PC-9 (cell line): ENCODE results near the gene NMNAT3. TPM values are rescaled to one million over a fixed set of nuclear protein-coding genes. Genes with fewer than 3 reads are reported as not detected.

ENCODE experiments used
- BruUV-seq: library from RNA; stranded (reverse); fragments of 400-500 nt; replicated peaks from 2 replicates; lab custom pipeline; 2021; lab: Mats Ljungman, UMichigan
- CTCF ChIA-PET: fragments of 300-600 bp; sonication (Branson Sonifier 250); formaldehyde crosslinking; loops from one replicate; lab custom pipeline; 2022; ENCODE audit warnings: antibody characterized with exemption; lab: Charles Lee
- POLR2A ChIA-PET: fragments of 300-600 bp; sonication (Branson Sonifier 250); formaldehyde crosslinking; loops from one replicate; lab custom pipeline; 2022; ENCODE audit warnings: antibody characterized with exemption; ENCODE audit not compliant: unreplicated experiment; lab: Charles Lee
- DNase-seq, 2 experiments: peaks; one replicate each; pipeline versions ENCODE4 v3.0.0 to v3.0.0-alpha.2; 2015 to 2022; ENCODE audit warnings: mixed read lengths in 1 of 2
- H2AFZ ChIP-seq: fragments of 200-600 bp; sonication (generic); 2 replicates; pipeline ENCODE4 v1.8.1; 2017; ENCODE audit warnings: antibody characterized with exemption
- H3F3A ChIP-seq: fragments of 200-600 bp; sonication (generic); 2 replicates; pipeline ENCODE4 v1.8.1; 2017; ENCODE audit warnings: antibody characterized with exemption, mild to moderate bottlenecking, low read depth; ENCODE audit not compliant: insufficient read depth
- H3K27ac ChIP-seq: fragments of 200-600 bp; sonication (generic); 2 replicates; pipeline ENCODE4 v1.6.1; 2016; ENCODE audit warnings: mixed run types
- H3K27me3 ChIP-seq: fragments of 200-600 bp; sonication (generic); 2 replicates; pipeline ENCODE4 v1.6.1; 2016; ENCODE audit warnings: low read depth, mixed run types; ENCODE audit not compliant: insufficient read depth
- H3K36me3 ChIP-seq: fragments of 200-600 bp; sonication (generic); 2 replicates; pipeline ENCODE4 v1.6.1; 2016; ENCODE audit warnings: low read depth, mixed run types
- H3K4me1 ChIP-seq: fragments of 200-600 bp; sonication (generic); replicated peaks from 2 replicates; pipeline ENCODE4 v1.6.1; 2016; ENCODE audit warnings: mixed run types; ENCODE audit not compliant: insufficient read depth
- H3K4me2 ChIP-seq: fragments of 200-600 bp; sonication (generic); 2 replicates; pipeline ENCODE4 v1.6.1; 2017; ENCODE audit warnings: mixed run types
- H3K4me3 ChIP-seq: fragments of 200-600 bp; sonication (generic); 2 replicates; pipeline ENCODE4 v1.6.1; 2016; ENCODE audit warnings: mixed run types
- H3K79me2 ChIP-seq: fragments of 200-600 bp; sonication (generic); 2 replicates; pipeline ENCODE4 v1.6.1; 2017; ENCODE audit warnings: low read depth, mixed run types
- H3K9me2 ChIP-seq: fragments of 200-600 bp; sonication (generic); 2 replicates; pipeline ENCODE4 v1.8.1; 2017; ENCODE audit warnings: mild to moderate bottlenecking; ENCODE audit not compliant: insufficient read depth
- H3K9me3 ChIP-seq: fragments of 200-600 bp; sonication (generic); 2 replicates; pipeline ENCODE4 v1.8.1; 2016; ENCODE audit warnings: low read depth; ENCODE audit not compliant: insufficient read depth
- H4K20me1 ChIP-seq: fragments of 200-600 bp; sonication (generic); 2 replicates; pipeline ENCODE4 v1.8.1; 2017; ENCODE audit not compliant: insufficient read depth
- CTCF ChIP-seq: fragments of 200-600 bp; sonication (generic); conservative IDR thresholded peaks from 2 replicates; pipeline ENCODE4 v1.6.1; 2017; ENCODE audit warnings: mixed run types, antibody characterized with exemption, mild to moderate bottlenecking, moderate library complexity
- EZH2 ChIP-seq: fragments of 200-600 bp; sonication (generic); IDR thresholded peaks from 2 replicates; pipeline ENCODE4 v1.8.0; 2017; ENCODE audit warnings: antibody characterized with exemption, low read depth
- intact Hi-C: fragments of 100-400 bp; cut with micrococcal nuclease; formaldehyde crosslinking; loops from one replicate; pipeline ENCODE4 v1.10.0; 2022; ENCODE audit not compliant: unreplicated experiment
- total RNA-seq: library from RNA; stranded (reverse); gene quantifications from 2 replicates; pipeline ENCODE4 v1.2.3, GENCODE V29; 2021

NMNAT3 gene
- total RNA-seq, 1 experiment from 2014 or later = 1.6 TPM

GRCh38 chr3:139642996-139643395, 34.8 kb downstream of the NMNAT3 start:
- Histone ChIP-seq H3K27me3 (no peaks in the 10 kb centered on the region), H3K9me3 (no peaks in the 10 kb centered on the region), H4K20me1 (no peaks in the 10 kb centered on the region), H3K4me1 (no peaks in the 10 kb centered on the region), H3K27ac (no peak overlapping the region), H3K4me3 (no peak overlapping the region), H3K36me3 (no peaks in the 10 kb centered on the region), H2AFZ (no peak overlapping the region), H3K79me2 (no peaks in the 10 kb centered on the region), H3F3A (no peaks in the 10 kb centered on the region), H3K9me2 (no peaks in the 10 kb centered on the region; the same call in 1 of the 2 replicates), H3K4me2 (no peak overlapping the region)
- POLR2A ChIA-PET = no interaction called here
- DNase-seq = no peak
- CTCF ChIA-PET = no interaction called here
- intact Hi-C loops = no loop called here
- BruUV-seq = no TSS peak
- no peak for TF ChIP-seq EZH2
- TF ChIP-seq CTCF = no peak

- no peaks in the 10 kb centered on the region for H3K4me1 ChIP-seq
- H4K20me1 ChIP-seq = no peaks in the 10 kb centered on the region
- intact Hi-C loops = no loop called here
- no peaks in the 10 kb centered on the region for H3K79me2 ChIP-seq
- H3K36me3 ChIP-seq = no peaks in the 10 kb centered on the region
- POLR2A ChIA-PET = interaction anchor here (0.6 kb wide), 1 partner anchor 284 kb away, joined by 5 read pairs; no protein-coding TSS in a partner anchor
- CTCF ChIA-PET = interaction anchor here (0.6 kb wide), 1 partner anchor 1193 kb away, joined by 6 read pairs; no protein-coding TSS in a partner anchor
- no TSS peak for BruUV-seq
- no peak overlapping the region for H3K4me3 ChIP-seq
- no peak overlapping the region for H2AFZ ChIP-seq
- H3K27ac ChIP-seq = no peak overlapping the region
- TF ChIP-seq EZH2 (no peak), CTCF (no peak)
- DNase-seq = no peak
- H3K27me3 ChIP-seq = no peaks in the 10 kb centered on the region
- no peak overlapping the region for H3K4me2 ChIP-seq
- no peaks in the 10 kb centered on the region for H3F3A ChIP-seq
- no peaks in the 10 kb centered on the region for H3K9me2 ChIP-seq
- H3K9me3 ChIP-seq = no peaks in the 10 kb centered on the region
These were observed 37.3 kb downstream of the NMNAT3 start for GRCh38 chr3:139640456-139640855.

- POLR2A ChIA-PET = interaction anchor here (0.6 kb wide), 1 partner anchor 283 kb away, joined by 5 read pairs; no protein-coding TSS in a partner anchor
- TF ChIP-seq EZH2 (no peak), CTCF (no peak)
These were observed 38.1 kb downstream of the NMNAT3 start for GRCh38 chr3:139639662-139640061.

More at GRCh38 chr3:139639662-139640061, 38.1 kb downstream of the NMNAT3 start:
- Histone ChIP-seq H3F3A (no peaks in the 10 kb centered on the region), H3K4me1 (no peaks in the 10 kb centered on the region), H3K4me3 (no peak overlapping the region), H3K27ac (no peak overlapping the region), H2AFZ (no peak overlapping the region), H3K4me2 (no peak overlapping the region), H3K36me3 (no peaks in the 10 kb centered on the region), H3K9me3 (no peaks in the 10 kb centered on the region), H3K27me3 (no peaks in the 10 kb centered on the region), H4K20me1 (no peaks in the 10 kb centered on the region), H3K9me2 (no peaks in the 10 kb centered on the region), H3K79me2 (no peaks in the 10 kb centered on the region)
- intact Hi-C loops = no loop called here
- no peak for DNase-seq
- CTCF ChIA-PET = no interaction called here
- BruUV-seq = no TSS peak
